Skeletal muscle cell (primary cell): Measurements from ENCODE around the gene KSR2.

ENCODE experiments used
- DNase-seq: peaks from one replicate; pipeline ENCODE4 v3.0.0-alpha.2; 2010; ENCODE audit warnings: low read depth
- H3K4me3 ChIP-seq: 2 replicates; pipeline ENCODE4 v1.5.1; 2011; ENCODE audit warnings: low read depth, mild to moderate bottlenecking, control low read depth, low read length, moderate library complexity

KSR2 gene

DNA sequence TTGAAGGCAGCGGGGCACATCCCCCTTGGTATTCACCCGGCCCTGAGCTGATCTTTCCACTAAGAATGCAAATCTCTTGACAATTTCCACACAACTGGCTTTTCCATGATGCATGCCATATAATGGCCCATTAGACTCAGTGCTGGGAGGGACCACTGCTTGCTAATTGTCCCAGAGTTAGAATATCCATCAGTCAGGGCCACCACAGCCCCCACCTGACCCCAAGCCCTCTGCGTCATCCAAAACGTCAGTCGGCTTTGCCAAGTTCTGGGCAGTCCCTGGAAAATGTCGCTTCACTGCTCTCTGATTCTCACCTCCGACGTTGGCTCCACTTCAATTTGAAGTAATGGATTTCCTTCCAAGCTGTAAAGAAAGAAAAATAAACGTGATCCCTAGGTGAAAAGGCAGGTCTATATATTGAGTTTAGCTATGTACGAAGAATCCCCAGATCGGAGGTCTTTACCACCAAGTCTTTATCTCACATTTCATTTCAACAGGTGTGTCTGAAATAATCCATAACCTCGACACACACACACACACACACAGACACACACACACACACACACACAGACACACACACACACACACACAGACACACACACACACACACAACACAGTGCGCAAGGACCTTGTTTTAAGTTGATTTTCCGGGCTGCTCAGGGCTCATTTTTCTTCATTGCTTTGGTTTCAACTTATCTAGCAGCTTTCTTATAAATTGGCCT lies 441.9 kb downstream of the KSR2 start:
- H3K4me3 ChIP-seq, result no peak overlapping the region
- no peak for DNase-seq

DNA sequence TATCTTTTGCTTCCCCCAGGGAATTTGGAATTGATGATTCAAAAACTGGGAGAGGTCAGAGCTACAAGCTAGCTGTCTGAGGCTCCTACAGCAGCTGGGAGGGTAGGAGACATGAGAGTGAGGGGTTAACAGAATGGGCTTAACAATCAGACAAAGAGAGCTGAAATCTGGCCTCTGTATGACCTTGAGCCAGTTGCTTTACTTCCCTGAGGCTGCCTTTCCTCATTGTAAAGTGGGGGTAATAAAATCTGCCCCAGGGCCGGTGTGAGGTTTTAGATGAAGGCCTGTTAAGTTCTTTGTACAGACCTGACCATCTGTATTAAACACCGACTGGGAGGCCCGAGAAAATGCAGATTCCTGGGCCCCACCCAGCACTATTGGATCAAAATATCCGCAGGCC lies 443.0 kb downstream of the KSR2 start:
- DNase-seq, result no peak

DNA sequence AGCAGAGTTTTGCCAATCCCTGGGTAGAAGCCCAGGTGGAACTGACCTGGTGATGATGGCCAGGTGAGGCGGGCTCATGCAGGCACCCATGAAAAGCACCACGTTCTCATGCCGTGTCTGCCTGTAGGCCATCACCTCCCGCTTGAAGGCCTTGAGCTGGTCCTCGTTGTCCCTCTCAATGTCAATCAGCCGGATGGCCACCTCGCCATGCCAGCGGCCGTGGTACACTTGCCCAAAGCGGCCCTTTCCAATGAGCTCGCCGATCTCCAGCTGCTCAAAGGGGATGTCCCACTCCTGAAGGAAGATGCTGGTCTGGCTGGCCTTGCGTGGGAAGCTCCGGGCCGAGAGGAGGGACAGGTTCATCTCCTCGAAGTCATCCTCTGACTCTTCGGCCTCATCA lies 444.0 kb downstream of the KSR2 start:
- H3K4me3 ChIP-seq, result no peak overlapping the region
- DNase-seq, result no peak

More for the DNA sequence above, 443.0 kb downstream of the KSR2 start:
- no peak overlapping the region for H3K4me3 ChIP-seq

DNA sequence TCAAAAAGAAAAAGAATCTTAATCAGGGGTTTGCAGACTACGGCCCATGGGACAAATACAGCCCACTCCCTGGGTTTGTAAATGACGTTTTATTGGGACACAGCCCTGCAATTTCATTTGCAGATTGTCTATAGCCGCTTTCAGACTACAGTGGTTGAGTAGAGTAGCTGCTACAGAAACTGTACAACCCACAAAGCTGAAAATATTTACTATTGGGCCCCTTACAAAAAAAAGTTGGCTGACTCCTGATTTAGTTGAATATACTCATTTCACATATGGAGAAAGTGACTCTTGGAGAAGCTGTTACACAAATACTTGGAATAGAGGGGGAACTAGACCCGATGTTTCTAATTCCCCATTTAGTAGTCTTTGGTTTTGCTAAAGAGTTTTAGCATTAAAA lies 444.8 kb downstream of the KSR2 start:
- no peak overlapping the region for H3K4me3 ChIP-seq
- no peak for DNase-seq

DNA sequence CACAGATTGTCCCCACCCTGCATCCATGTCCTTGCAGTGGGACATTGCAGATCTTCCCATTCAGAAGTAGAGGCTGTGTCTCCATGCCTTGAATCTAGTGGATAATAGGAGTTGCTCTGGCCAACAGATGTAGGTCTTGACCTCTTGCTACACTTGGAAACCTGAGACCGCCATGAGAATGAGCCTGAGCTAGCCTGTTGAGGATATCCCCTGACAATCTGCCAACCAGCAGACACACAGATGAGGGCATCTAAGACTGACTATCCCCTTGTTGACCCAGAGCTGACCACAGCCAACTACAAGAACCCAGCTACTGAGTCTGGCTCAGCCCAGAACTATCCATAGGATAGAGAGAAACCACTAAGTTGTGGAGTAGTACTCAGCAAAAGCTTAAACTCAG lies 446.2 kb downstream of the KSR2 start:
- no peak for DNase-seq
- no peak overlapping the region for H3K4me3 ChIP-seq

DNA sequence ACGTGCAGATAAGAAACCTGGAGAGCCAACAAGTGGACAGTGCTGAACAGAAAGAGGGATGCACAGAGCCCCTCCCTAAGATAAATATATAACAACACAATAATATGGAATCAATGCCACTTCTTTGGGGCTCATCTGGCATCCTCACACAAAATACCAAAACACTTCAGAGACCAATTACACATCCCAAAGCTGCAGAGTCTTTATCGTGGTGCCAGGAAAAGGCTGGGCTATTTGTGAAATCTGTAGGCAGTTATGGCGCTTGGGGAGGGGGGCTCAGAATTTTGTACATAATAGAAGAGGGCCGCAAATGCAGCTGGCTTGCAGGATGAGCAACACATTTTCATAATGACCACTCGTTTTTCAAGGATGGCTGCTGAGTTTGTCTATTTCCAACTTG lies 446.9 kb downstream of the KSR2 start:
- DNase-seq, result no peak
- H3K4me3 ChIP-seq, result no peak overlapping the region

DNA sequence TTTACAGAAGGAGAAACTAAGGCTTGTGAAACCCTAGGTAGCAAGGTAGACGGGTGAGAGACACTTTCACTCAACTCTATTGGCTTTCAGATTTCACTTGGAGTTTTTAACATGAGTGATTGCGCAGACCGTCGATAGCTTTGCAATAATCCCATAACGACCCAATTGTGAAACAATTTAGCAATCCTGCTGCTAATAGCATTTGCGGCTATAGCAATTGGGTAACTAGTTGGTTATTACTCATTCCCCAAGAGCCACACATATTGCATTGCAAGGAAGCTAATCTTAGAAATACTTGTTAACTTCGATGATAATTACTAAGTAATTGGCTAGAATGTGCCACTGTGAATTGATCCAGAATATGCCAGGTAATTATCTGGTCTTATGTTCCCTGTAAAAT lies 447.4 kb downstream of the KSR2 start:
- no peak for DNase-seq
- H3K4me3 ChIP-seq, result no peak overlapping the region

DNA sequence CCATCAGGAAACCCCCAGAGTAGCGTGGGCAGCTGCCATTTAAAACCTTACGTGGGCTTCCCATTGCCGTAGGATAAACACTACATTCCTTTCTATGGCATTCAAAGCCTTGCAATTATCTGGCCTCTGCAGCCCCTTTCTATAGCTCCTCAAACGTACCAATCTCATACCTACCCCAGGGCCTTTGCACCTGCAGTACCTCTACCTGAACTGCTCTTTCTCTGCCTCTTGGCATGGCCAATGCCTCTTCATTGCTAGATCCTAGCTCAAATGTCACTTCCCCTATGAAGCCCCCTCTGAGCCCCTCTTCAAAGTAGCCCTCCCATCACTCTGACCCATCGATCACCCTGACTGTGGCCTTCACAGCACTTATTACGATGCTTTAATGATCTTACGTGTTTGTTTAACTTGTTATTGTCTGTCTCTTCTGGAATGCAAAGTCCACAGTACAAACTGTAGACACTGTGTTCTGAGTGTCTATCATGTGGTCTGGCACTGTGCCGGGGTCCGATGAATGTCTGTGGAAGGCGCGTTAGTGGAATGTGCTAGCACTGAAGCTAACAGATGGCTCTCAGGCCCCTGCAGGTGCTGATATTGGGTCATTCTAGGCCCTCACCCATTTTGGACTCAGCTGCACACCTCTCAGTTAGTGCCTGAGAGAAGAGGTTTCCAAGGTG lies 450.1 kb downstream of the KSR2 start:
- no peak for DNase-seq
- no peak overlapping the region for H3K4me3 ChIP-seq

DNA sequence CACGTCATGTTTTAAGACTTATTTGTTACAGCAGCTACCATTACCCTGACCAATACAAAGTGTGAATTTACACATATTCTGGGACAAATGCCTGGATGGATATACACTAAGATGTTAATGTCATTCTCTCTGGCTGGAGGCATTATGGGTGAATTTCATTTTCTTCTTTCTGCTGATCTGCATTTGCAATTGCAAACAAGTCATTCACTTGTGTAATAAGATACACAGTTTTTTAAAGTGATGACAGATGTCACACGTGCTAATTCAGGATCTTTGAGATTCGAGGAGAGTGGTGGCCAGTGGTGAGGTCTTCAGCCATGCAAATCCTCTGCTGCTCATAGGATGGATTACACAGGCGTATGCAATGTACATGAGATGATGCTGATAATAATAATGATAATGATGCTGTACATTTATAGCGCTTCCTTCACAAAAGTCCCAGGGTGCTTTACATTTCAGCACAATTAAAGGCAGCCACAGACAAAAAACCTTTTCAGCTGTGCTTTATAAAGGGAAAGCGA lies 451.5 kb downstream of the KSR2 start:
- DNase-seq, result no peak

DNA sequence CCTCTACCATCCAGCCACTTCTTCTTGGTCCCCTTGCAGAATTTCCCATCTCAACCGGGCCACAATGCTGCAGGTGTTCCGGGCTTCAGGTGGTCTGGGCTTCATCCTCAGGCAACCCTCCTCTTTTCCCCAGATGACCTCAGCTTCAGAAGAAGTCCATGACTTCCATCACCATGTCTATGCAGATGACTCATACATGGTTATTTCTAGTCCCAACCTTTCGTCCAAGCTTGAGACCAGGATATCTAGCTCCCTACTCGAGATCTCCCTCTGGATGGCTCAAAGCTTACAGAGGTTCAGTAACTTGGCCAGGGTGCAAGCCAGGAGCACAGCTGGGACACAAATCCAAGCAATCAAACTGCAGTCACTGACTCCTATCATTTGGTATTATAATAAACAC lies 452.8 kb downstream of the KSR2 start:
- no peak for DNase-seq
- H3K4me3 ChIP-seq, result no peak overlapping the region

More for the DNA sequence above, 451.5 kb downstream of the KSR2 start:
- H3K4me3 ChIP-seq, result no peak overlapping the region

DNA sequence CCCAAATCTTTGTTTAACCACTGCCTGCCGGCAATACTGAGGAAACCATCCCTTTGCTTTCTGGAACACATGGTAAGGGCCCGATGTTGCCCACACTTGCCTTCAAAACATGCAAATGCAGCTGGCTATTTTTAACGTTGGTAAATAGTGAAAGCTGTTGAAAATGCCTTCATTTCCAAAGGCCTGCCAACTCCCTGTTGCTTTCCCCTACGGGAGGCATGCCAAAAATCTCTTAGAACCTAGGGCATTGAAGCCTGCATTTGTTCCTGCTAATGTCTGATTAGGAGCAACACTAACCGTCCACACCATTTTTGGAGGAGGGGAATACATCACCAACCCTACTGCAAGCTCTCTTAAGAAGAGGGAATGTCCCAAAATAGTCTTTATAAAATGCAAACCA lies 454.8 kb downstream of the KSR2 start:
- DNase-seq, result no peak
- H3K4me3 ChIP-seq, result no peak overlapping the region

DNA sequence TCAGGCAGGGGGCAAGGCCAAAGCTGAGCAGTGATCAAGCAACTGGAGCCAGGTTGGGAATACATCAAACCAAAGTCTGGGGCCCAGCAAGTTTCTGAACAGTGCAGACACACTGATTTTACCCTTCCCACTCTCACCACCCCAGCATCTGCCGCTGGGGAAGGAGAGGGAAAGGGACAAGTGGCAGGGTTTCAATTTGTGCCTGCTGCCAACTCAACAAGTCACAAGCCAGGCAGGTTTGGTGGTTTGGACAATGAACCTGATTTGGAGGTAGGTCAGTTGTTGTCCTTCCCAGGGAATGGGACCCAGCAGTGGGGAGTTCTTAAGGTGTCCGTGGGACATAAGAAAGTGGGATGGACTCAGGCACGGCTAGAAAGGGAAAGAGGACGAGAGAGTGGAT lies 455.4 kb downstream of the KSR2 start:
- DNase-seq, result no peak
- no peak overlapping the region for H3K4me3 ChIP-seq

DNA sequence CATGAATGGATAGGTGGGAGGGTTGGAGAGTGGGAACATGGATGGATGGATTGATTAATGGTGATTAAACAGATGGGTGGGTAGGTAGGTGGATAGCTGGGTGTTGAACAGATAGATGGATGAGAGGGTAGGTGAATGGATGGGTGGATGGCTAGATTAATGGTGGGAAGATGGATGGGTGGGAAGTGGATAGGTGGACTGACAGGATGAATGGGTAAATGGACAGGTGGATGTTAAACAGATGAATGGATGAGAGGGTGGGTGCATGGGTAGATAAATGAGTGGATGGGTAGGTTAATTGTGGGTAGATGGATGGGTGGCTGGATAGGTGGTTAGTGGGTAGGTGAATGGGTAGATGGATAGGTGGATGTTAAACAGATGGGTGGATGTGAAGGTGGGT lies 460.3 kb downstream of the KSR2 start:
- DNase-seq, result no peak
- no peak overlapping the region for H3K4me3 ChIP-seq

DNA sequence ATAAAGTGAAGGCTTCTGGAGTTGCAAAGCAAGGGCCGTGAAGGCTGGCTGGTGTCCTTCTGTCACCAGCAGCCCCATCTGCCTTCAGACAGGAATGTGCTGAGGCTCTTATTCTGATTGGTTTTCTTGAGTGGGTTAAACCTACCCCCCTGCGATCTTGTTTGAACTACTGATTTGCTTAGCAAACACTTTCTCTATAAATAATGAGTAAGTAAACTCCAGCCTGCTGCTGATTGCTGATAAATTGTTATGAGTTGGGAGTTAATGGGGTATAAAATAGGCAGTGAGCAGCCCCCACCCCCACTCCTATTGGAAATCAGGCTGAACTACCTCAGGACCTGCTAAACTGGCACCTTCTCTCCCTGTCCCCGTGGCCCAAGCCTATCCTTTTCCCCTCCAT lies 461.2 kb downstream of the KSR2 start:
- no peak for DNase-seq
- no peak overlapping the region for H3K4me3 ChIP-seq

DNA sequence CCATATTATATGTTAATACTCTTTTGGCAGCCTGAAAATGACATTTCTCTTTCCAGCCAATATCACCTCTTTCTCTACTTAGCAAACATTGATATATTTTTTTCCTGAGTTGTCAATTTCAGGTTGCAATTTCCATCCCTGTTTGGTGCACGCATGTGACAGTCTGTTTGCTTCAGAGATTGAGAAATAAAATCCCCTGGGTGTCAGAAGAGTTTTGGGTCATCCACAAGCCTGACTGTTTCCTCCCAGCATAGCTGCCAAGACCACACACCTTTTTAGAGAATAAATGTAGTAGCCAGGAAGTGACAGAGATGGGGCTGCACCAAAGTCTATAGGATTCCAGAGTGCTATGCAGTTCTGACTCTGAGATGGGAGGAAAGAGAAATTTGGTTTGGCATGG lies 462.5 kb downstream of the KSR2 start:
- DNase-seq, result no peak
- no peak overlapping the region for H3K4me3 ChIP-seq

DNA sequence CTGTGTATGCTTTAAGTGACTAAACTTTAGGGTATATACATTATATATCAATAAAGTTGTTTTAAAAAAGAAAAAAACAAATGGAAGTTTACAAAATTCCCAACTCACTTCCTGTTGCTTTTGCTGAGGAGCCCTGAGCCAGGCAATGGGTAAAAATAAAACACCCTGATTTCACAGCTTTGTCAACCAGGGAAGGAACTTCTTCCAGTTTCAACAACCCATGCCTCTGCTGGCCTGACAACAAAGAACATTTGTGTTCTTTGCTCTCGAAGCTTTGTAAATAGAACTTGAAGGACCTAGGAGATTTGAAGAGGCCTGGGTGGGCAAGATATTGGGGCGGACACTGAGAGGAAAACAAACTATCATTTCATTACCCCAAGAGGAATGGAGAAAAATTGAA lies 466.2 kb downstream of the KSR2 start:
- DNase-seq, result no peak
- no peak overlapping the region for H3K4me3 ChIP-seq

DNA sequence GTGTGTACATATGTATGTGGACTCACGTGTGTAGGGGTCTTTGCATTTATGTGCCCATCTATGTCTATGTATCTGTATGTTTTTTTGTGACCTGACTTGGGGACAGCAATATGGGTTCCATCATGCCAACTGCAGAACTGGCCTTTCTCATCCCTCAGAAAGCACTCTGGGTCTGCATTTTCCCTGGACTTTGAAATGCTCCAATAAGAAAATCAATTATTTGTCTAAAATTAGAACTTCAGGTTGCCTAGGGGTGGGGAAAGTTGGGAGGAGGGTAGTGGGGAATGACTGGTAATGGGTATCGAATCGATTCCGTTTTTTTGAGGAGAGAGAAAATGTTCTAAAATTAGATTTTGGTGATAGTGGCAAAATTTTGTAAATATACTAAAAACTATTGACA lies 466.6 kb downstream of the KSR2 start:
- H3K4me3 ChIP-seq, result no peak overlapping the region
- no peak for DNase-seq

DNA sequence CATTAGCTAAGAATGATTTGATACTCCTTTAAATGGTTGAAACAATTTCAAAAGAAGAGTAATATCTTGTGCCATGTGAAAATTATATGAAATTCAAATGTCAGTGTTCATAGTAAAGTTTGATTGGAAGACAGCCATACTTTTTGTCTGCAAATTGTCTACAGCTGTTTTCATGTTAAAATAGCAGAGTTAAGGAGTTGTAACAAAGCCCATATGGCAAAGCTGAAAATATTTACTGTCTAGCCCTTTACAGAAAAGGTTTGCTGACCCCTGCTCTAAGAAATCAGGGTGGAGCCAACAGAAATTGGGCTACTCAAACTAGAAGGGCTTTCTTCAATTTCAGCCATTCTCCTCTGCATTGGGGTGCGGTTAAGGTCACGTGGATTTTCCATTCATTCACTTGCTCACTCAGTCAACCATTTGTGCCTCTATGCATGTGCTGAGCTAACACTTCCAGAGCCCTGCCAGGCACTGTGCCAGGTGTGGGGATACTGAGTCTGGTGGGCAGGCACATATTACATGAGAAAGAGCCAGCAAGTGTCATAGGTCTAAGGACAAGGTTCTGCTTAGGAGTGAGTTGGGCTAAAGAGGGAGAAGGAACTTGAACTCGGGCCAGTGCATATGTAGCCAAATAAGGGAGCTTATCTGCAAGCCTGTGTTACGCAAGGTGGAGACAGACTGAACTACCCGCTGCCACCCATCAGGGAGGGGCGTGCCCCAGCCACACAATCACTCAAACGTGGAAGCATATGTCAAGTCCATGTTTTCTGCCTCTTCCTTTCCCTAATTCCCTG lies 467.5 kb downstream of the KSR2 start:
- no peak for DNase-seq
- H3K4me3 ChIP-seq, result no peak overlapping the region

DNA sequence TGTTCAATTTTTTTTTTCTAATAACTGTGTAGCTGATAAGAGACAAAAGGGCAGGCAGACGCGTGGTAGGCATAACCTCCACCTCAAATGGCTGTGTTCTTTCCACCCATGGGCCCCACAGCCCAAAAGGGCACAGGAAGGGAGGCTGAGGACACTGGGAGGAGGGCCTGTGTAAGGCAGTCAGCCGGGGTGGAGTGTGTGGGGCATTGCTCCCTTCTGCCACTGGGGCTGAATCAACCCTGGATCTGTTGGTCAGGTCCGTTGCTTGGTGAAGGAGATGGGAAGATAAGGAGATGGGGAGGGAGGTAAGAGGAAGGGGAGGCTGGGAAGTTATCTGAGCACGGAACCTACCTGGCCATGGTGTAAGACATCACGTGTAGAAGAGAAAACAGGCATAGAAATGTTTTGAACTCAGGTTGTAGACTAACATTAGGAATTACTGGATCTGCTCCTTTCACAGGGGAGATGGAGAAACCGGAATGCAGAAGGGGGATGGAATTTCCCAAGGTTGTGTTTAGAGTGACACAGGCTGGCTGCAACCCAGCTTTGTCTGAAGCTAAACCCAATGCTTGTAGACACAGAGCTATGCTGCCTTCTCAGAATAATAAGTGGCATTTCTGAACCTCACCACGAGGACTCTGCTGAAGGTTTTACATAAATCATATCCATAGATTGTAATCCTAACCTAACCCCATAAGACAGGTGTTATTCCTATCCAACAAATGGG lies 468.9 kb downstream of the KSR2 start:
- DNase-seq, result no peak
- no peak overlapping the region for H3K4me3 ChIP-seq

DNA sequence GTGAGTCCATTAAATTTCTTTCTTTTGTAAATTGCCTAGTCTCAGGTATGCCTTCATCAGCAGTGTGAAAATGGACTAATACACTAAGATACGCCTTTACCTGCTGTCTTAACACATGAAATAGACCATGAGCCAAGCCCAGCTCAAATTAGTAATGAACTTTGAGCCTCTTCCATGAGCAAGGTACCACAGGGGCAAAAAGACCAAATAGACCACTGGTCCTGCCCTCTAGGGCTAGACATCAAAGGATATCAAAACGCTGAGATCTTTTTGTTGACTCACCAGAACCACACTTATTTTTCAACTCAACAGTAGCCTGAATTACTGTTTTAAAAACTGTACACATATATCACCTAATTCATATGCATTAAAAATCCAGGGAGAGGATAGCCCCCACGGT lies 469.9 kb downstream of the KSR2 start:
- H3K4me3 ChIP-seq, result no peak overlapping the region
- no peak for DNase-seq
